ENCODE data around the gene UNC5A. TPM values are rescaled to one million over a fixed set of nuclear protein-coding genes. Genes with fewer than 3 reads are reported as not detected.

UNC5A gene
- total and polyA plus RNA-seq, 9 of the 15 experiments (the other 6 are each of a cell fraction or from before 2014, with no cell fraction given) = not detected

DNA sequence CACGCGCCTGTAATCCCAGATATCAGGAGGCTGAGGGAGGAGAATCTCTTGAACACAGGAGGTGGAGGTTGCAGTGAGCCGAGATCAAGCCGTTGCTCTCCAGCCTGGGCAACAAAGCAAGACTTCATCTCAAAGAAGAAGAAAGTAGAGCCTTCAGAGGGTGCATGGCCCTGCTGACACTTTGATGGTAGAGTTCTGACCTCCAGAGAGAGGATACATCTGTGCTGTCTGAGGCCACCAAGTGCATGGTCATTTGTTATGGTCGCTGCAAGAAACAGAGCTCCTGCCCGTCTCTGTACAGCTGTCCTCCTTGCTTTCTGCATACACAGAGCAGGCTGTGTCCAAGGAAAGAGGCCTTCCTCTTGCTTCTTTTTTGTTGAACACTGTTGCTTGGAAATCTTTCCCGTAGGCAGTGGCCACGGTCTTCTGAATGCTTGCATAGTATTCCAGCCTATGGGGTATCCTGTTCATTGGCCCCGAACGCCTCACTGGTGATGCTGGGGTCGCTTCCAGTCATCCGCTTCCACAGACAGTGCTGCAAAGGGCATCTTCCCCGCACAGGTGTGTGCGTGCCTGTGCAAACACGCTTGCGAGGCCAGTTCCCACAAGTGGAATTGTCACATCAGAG lies 36.8 kb upstream of the UNC5A start:
- FAIRE-seq (peak; percentile 23), ATAC-seq (no peak), DNase-seq (ENCODE audit: extremely low read depth in 1 of 4, low spot score in 3 of 4) (no peak)
- no peak overlapping the region for H3K27ac ChIP-seq (ENCODE audit: extremely low read depth, low read depth, low read length)
- H3K4me3 ChIP-seq = no peak overlapping the region
- H3K36me3 ChIP-seq (ENCODE audit: control insufficient read depth, insufficient read depth, low read length) = no peaks in the 10 kb centered on the region
- 0 out of 5 replicates have a peak, but pooled peaks cover 0 to 2% of the 10 kb centered on the region in 2 experiments for H3K4me1 ChIP-seq (replicated peaks in 1 of 2; ENCODE audit: control insufficient read depth in 2 of 2, insufficient read depth in 2 of 2, low read length in 2 of 2)
- ChIA-PET CTCF (ENCODE audit: low intra/inter-chr PET ratio) (no interaction called here), POLR2A (no interaction called here)
- intact Hi-C loops (cut with micrococcal nuclease) = no loop called here
- in situ Hi-C loops (cut with MboI) = no loop called here
- H3K4me2 ChIP-seq (ENCODE audit: insufficient read depth, low read length) = no peak overlapping the region
- H3K9ac ChIP-seq (ENCODE audit: insufficient read depth in 1 of 2, low read depth in 2 of 2, low read length in 2 of 2) = no peak overlapping the region
- WGBS (ENCODE audit: insufficient coverage, low coverage, missing lambda C conversion rate) = 4% methylated on average over 16 of the region's 16 CpGs
- no peak overlapping the region for H2AFZ ChIP-seq (ENCODE audit: low read depth, low read length)
- H3K79me2 ChIP-seq (ENCODE audit: control insufficient read depth, insufficient read depth, low read length) = no peaks in the 10 kb centered on the region
- H3K9me3 ChIP-seq (replicated peaks; ENCODE audit: control insufficient read depth, insufficient read depth, low read depth, low read length) = no peaks in the 10 kb centered on the region
- H3K9me1 ChIP-seq (ENCODE audit: control insufficient read depth, insufficient read depth, low read length) = no peaks in the 10 kb centered on the region
- BruUV-seq (replicated peaks) = no TSS peak
- H4K20me1 ChIP-seq (replicated peaks; ENCODE audit: control insufficient read depth, insufficient read depth, low read length) = no peaks in the 10 kb centered on the region
- peaks cover 38 to 74% of the 10 kb centered on the region in 2 experiments; a peak in 4 of 5 replicates for H3K27me3 ChIP-seq (ENCODE audit: control insufficient read depth in 2 of 2, insufficient read depth in 2 of 2, low read length in 2 of 2)
- TF ChIP-seq, protein P1, sequence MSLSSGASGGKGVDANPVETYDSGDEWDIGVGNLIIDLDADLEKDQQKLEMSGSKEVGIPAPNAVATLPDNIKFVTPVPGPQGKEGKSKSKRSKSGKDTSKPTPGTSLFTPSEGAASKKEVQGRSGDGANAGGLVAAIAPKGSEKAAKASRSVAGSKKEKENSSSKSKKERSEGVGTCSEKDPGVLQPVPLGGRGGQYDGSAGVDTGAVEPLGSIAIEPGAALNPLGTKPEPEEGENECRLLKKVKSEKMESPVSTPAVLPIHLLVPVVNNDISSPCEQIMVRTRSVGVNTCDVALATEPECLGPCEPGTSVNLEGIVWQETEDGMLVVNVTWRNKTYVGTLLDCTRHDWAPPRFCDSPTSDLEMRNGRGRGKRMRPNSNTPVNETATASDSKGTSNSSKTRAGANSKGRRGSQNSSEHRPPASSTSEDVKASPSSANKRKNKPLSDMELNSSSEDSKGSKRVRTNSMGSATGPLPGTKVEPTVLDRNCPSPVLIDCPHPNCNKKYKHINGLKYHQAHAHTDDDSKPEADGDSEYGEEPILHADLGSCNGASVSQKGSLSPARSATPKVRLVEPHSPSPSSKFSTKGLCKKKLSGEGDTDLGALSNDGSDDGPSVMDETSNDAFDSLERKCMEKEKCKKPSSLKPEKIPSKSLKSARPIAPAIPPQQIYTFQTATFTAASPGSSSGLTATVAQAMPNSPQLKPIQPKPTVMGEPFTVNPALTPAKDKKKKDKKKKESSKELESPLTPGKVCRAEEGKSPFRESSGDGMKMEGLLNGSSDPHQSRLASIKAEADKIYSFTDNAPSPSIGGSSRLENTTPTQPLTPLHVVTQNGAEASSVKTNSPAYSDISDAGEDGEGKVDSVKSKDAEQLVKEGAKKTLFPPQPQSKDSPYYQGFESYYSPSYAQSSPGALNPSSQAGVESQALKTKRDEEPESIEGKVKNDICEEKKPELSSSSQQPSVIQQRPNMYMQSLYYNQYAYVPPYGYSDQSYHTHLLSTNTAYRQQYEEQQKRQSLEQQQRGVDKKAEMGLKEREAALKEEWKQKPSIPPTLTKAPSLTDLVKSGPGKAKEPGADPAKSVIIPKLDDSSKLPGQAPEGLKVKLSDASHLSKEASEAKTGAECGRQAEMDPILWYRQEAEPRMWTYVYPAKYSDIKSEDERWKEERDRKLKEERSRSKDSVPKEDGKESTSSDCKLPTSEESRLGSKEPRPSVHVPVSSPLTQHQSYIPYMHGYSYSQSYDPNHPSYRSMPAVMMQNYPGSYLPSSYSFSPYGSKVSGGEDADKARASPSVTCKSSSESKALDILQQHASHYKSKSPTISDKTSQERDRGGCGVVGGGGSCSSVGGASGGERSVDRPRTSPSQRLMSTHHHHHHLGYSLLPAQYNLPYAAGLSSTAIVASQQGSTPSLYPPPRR (CRISPR knock-in tag; IDR thresholded peaks at IDR 0.05; ENCODE audit: borderline replicate concordance) = no peak
- TF ChIP-seq BCOR (IDR thresholded peaks at IDR 0.05) = no peak
- TF ChIP-seq, protein P2, sequence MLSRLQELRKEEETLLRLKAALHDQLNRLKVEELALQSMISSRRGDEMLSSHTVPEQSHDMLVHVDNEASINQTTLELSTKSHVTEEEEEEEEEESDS (CRISPR knock-in tag; IDR thresholded peaks at IDR 0.05) = no peak
- TF ChIP-seq, protein P3, sequence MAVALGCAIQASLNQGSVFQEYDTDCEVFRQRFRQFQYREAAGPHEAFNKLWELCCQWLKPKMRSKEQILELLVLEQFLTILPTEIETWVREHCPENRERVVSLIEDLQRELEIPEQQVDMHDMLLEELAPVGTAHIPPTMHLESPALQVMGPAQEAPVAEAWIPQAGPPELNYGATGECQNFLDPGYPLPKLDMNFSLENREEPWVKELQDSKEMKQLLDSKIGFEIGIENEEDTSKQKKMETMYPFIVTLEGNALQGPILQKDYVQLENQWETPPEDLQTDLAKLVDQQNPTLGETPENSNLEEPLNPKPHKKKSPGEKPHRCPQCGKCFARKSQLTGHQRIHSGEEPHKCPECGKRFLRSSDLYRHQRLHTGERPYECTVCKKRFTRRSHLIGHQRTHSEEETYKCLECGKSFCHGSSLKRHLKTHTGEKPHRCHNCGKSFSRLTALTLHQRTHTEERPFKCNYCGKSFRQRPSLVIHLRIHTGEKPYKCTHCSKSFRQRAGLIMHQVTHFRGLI (CRISPR knock-in tag; IDR thresholded peaks at IDR 0.05) = no peak
- TF ChIP-seq, protein P4, sequence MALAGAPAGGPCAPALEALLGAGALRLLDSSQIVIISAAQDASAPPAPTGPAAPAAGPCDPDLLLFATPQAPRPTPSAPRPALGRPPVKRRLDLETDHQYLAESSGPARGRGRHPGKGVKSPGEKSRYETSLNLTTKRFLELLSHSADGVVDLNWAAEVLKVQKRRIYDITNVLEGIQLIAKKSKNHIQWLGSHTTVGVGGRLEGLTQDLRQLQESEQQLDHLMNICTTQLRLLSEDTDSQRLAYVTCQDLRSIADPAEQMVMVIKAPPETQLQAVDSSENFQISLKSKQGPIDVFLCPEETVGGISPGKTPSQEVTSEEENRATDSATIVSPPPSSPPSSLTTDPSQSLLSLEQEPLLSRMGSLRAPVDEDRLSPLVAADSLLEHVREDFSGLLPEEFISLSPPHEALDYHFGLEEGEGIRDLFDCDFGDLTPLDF (CRISPR knock-in tag; IDR thresholded peaks at IDR 0.05) = no peak
- no peak for TF ChIP-seq POLR2B (IDR thresholded peaks at IDR 0.05; ENCODE audit: low read depth, partially characterized antibody)
- TF ChIP-seq, protein P5, sequence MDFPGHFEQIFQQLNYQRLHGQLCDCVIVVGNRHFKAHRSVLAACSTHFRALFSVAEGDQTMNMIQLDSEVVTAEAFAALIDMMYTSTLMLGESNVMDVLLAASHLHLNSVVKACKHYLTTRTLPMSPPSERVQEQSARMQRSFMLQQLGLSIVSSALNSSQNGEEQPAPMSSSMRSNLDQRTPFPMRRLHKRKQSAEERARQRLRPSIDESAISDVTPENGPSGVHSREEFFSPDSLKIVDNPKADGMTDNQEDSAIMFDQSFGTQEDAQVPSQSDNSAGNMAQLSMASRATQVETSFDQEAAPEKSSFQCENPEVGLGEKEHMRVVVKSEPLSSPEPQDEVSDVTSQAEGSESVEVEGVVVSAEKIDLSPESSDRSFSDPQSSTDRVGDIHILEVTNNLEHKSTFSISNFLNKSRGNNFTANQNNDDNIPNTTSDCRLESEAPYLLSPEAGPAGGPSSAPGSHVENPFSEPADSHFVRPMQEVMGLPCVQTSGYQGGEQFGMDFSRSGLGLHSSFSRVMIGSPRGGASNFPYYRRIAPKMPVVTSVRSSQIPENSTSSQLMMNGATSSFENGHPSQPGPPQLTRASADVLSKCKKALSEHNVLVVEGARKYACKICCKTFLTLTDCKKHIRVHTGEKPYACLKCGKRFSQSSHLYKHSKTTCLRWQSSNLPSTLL (IDR thresholded peaks at IDR 0.05) = no peak
- no peak for TF ChIP-seq ZNF175 (CRISPR knock-in tag; IDR thresholded peaks at IDR 0.05; ENCODE audit: low read depth)
- no peak for TF ChIP-seq MXI1 (IDR thresholded peaks at IDR 0.05; ENCODE audit: low read depth, low read length)
- TF ChIP-seq MED1 (CRISPR knock-in tag; IDR thresholded peaks at IDR 0.05; ENCODE audit: borderline replicate concordance) = no peak
- TF ChIP-seq JUNB (CRISPR knock-in tag; conservative IDR thresholded peaks at IDR 0.05) = no peak
